GM19372 (cell line): Measurements from ENCODE around the gene ACAP1.

ENCODE experiments used
- ATAC-seq: cut with Tn5 transposase; IDR thresholded peaks from one replicate; pipeline ENCODE4 v1.9.1; 2021; ENCODE audit warnings: mild to moderate bottlenecking, low read depth, moderate library complexity; ENCODE audit not compliant: unreplicated experiment

The ACAP1 gene

DNA sequence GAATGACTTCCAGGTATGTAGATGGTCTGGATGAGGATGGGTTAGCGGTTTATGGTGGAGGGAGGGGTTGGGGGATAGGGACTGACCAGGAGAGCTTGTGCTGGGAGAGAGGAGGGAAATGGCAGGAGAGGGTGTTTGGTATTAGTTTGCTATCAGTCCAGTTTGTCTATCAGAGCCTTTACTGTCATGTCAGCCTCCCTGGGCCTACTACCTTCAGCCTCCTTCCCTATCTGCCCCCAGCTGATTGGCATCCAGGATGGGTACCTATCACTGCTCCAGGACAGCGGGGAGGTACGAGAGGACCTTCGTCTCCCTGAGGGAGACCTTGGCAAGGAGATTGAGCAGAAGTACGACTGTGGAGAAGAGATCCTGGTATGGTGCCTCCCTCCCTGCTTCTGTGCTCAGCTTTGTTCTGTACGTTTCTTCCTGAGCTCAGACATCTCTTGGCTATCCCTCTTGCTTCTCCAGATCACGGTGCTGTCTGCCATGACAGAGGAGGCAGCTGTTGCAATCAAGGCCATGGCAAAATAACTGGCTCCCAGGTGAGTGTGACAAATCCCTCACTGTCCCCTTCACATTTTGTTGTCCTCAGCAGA lies 25.1 kb upstream of the ACAP1 start:
- no peak for ATAC-seq

DNA sequence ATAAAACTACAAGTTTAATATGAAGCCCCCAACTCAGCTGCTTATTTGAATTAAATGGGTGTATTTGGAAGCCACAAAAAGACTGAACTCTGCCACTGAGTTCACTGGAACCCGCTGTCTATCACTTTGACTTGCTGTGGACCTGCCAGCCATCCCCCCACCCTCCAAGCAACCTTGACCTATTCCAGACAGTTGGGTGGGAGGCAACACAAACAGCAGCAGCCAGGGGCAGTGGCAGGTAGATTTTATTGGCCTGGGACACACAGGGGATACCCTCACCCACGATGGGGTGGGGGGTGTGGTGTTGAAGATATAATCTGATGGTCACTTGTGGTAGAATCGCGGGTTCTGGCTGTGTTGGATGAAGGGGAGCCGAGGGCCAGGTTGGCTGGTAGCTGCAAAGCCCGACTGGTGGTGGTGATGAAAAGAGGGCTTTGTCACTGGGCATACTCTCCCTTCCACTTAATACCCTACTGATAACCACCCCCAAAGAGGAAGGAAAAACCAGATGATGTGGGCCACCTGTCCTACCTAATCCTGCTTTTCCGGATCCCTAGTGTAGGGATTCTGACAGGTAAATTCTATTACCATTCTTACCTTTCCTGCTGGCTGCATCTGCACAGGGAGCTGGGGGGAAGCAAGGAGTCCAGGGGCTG lies 23.8 kb upstream of the ACAP1 start:
- ATAC-seq = no peak

DNA sequence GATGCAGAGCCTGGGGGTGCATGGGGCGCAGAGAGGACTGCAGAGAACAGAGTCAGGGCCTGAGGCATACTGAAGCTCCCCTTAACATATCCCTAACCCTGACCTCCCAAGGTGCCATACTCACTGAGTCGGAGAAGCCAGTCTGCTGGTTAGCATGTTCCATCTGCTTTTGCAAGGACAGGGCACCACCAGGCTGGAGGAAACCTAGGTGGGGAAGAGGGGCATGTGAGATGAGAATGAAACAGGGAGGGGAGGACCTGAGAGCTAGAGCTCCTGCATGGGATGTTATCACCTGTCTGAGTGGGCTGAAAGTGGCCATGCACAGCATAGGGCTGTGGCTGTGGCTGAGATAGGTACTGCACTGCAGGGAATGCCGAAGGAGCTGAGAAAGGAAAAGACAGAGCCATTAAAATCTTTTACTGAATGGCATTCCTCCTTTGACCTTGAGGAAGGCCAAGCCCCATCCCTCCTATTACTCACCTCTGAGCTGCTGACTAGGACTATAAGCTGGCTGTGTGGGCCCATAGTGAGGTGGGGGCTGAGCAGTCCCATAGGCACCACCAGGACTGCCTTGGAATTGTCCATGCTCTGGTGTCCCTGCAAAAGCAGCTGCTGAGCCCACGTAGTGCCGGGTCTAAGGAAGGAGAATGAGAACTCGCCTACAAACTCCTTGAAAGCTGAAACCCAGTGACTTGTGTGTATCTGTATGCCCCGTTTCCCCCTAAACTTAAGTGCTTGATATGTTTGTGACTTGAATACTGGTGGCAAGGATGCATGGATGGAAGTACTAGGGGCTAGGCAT lies 23.0 kb upstream of the ACAP1 start:
- ATAC-seq = no peak

DNA sequence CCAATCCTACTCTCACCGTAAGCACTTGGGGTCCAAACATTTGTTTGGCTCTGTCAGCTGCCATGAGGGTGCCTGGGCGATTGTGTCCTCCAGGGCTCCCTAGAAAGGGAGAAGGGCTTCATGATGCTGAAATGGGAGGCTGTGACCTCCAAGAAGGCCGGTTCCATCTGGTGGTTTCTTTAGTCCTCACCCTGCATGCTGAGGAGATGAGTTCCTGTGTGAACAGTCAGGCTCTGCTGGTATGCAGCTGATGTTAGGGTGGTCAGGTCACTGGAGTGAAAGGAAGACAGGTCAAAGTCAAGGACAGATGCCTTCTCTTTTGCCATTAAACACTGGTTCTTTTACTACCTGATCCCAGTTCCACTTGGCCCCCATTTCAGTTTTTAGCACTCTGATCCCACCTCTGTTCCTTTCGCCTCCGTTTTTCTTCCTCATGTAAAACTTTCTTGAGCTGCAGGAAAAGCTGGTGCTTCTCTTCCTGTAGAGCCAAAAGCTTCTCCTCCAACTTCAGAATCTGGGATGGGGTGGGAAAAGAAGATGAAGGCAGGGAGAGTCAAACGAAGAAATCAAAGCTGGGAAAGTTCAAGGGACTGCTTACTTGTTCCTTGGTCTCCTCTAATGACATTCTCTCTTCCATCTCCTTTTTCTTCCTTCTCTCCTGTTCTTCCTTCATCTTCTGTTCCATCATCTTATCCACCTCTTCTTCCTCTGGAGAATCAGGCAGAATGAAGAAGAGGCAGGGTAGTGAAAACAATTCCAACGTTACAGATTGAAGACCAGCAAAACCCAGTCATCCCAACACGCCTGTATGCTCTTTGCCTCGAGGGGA lies 22.2 kb upstream of the ACAP1 start:
- no peak for ATAC-seq

DNA sequence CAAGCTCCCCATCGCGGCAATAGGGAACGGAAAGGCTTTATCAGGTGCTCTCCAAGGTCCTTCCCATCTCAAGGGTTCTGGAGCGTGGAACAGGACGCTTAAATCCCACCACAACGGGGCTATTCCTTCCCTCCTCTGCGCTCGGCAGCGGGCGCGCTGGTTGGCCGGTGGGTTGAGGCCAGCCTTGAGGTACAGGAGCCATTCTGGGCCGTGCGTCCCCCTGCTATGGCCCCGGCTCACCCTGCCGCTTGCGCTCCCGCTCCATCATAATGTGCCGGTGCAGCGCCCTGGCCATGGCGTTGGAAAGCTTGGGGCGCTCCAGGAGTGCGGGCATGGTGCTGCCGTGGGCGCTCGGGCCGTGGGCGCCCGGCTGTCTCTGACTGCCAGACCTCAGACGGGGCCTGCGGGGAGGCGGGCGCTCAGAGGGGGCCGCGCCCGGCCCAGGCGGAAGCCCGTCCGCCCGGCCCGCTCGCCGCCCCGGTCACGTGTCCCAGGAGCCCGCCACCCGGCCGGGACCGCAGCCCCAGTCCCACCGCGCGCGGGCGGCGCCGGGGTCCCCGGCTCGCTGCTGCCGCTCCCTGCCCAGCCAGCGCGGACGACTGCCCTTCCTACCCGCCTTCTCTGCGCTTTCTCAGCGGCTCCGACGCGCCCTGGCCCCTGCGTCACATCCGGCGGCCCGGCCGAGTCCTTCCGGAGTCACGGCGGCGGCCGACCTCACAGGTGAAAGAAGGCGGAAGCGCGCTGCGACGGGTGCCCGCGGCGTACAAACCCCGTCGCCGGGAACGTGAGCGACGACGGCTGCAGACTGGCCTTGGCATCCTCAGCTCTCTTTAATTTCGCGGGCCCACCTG lies 21.4 kb upstream of the ACAP1 start, which contains the start of gene GPS2:
TSS of gene GPS2 (minus strand) at position 642 of the 851 bp plus-strand sequence. CDS start at position 334, 308 bp downstream.
- peak; percentile 85 for ATAC-seq

DNA sequence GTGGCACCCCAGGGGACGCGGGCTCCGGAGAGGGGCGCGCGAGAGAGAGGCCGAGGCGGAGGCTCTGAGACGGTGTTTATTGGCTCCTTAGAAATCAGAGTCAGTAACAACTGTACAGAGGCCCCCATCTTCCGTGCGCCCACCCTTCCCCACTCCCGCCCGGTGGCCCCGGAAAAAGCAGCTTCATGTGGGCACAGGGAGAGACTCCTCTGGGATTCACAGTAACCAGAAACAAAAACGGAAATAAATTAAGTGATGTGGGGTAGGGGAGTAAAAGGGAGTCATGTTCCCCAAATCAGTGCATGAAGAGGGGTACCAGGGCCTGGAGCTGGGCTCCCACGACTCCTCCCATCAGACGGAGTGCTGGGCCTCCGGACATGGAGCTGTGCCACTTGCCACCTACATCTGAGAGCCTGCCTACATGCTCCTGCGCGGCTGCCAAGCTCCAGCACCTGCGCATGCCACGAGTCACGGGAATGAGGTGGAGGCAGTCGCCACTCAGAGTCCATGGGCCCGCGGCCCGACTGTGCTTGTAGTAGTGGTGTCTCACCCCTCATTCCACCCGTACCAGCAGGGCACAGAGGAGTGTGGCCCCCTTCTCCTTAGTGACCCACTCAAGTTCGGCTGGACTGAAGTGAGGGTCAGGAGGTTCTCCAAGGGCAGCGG lies 20.6 kb upstream of the ACAP1 start:
- no peak for ATAC-seq

DNA sequence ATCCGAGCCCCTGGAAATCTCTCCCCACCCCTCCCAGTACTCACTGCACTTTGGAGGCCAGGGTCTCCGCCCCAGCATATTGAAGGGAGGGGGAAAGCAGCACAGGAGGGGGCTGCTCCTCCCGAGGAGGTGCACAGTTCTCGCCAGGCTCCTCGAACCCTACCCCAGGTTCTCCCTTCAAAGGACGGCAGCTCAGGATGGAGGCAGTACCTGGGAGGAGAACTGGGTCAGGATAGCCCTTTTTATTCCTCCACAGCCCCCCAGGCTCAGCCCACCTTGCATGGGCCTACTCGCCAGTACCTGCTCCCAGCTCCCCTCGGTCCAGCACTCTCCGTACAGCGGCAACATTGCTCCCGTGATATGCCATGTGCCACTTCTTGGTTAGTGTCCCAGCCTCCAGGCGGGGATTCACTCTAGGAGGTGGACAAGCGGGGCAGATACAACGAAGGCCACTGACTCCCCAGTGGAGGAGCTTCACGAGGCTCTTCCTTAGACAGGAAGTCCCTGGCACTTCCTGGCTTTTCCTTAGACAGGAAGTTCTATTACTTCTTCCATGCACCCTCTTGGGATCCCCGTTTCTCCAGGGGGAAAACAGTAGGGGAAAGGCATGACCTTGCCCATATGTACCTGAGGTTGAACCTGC lies 19.0 kb upstream of the ACAP1 start:
- no peak for ATAC-seq

DNA sequence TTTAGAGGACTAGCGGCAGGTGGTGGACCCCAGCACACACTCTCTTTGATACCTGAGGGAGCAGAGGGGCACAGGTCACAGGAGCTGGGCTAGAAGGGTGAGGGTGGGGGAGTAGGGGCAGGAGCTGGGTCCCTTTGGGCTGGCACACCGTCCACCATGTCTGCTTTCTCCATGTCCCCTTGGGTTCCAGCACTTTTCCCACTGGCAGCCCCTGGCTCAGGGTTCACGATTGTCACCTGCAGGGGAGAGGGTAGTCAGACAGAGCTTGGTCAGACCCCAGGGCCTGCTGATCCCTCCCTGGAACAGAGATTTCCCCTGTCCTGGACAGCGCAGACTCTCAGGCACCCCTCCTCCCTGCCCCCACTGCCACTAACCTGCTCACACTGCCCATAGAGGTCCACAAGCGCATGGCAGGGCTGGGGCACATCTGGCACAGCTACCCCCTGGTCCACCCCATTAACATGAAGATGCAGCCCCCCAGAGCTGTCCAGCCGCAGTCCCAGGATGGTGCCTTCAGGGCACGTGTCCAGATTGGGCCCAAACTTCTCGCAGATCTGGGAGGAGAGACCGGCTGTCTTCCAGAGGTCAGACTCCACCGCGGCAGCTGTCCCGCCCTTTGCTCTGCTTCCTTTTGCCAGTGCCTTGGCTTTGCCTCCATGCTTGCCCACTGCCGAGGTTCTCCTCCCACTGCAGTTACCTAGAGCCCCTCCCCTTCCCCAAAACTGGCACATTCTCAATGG lies 18.0 kb upstream of the ACAP1 start:
- no peak for ATAC-seq

DNA sequence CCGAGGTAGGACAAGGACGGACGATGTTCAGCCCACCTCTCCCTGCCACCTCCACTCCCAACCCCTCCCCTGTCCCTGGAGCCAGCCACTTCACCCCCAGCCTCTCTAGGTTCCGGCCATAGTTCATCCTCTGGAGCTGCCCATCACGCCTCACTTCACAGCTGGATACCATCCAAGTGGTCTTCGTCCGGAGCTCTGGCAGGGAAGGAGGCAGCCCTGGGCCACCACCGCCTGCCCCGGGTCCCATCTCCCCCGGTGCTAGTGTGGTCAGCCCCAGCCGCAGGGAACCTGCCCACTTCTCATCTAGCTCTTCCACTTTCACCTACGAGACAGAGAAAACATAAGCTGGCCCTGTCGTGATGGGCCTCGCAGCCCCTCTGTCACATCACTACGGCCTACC lies 14.9 kb upstream of the ACAP1 start:
- ATAC-seq = no peak

DNA sequence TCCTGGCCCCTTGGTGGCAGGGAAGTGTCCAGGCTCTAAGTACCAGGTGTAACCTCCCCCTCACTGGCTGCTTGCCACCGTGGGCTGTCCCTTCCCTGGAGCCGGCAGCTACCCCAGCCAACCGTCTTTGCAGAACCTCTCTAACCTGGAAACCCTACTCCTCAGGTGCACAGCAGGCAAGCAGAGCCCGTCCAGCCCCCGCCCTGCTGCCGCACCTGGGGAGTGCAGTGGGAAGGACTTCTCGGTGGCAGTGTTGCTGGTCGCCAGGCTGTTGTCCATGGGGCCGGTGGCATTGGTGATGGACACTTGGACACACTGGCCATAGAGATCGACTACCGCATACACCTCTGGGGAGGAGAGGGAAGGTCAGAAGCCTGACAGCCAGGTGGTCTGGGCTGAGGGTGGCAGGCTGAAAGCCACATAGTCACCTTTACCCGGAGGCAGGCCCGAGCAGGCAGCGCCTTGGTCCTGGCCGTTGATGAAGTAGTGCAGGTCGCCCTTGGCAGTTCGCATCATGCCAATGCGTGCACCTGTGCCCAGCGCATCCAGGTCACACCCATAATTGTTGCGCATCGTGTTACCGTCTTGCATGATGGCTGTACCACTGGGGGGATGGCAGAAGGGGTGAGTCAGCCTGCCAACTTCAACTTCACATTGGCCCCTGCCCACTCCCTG lies 13.7 kb upstream of the ACAP1 start:
- ATAC-seq = no peak

DNA sequence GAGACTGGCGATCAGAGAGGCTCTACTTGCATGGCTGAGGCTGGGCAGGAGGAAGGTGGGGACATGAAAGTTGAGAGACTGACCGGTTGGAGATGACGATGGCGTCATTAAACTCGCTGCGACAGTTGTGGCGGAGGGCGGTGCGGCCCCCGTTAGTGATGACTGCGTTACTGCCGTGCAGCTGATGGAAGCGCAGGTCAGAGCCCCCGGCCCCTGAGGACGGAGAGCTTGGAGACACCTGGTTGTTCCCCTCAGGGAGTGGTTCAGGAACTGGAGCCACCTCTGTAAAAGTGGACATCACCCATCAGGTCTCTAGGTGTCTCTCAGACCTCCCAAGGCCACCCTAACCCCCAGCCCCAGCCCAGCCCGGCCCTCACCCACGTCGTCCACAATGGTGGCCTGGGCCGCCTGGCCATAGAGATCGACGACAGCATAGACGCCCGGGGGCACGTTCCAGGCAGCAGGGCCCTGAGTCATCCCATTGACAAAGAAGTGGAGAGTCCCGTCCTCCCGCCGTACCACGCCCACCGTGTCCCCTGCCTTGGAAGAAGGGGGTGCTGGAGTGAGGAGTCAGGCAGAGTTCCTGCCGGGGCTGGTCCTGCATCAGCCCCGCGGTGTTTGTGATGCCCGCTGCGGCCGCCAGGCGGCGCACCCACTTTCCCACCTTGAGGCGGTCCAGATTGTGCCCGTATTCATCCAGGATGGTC lies 12.4 kb upstream of the ACAP1 start:
- no peak for ATAC-seq

DNA sequence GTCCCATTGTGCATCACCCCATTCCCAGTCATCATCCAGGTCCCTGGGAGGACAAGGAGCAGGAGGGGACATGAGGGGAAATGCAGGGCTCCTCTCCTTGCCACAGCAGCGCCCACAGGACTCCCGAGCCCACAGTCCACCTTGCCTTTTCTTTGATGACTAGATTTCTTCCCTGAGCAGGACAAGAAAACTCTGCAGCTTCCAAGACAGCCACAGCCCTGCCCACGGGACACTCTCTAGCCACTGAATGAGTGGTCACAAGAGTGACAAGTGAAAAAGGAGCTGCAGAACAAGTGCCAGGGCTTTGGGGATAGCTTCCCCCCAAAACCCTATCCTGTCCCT lies 11.9 kb upstream of the ACAP1 start:
- no peak for ATAC-seq

DNA sequence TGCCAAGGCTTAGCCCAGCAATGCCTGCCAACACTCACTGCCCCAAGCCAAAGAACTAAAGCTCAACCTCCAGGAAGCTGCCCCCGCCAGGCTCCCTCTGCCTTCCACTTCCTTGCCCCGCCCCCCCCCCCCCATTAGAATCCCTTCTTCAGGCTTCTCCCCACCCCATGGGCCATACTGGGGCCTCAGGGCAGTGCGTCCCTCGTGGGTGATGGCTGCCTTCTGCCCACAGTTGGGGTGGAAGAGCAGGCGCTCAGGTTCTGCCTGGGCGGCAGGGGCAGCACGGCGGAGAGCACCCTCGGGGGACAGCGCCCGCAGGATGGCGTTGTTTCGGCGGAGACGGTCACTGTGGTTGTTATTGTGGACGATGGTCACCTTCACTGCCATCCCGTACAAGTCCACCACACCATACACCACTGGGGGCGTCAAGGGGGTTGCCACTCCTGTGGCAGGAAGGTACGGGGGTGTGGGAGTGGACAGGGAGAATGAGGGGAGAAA lies 11.2 kb upstream of the ACAP1 start:
- ATAC-seq = no peak

DNA sequence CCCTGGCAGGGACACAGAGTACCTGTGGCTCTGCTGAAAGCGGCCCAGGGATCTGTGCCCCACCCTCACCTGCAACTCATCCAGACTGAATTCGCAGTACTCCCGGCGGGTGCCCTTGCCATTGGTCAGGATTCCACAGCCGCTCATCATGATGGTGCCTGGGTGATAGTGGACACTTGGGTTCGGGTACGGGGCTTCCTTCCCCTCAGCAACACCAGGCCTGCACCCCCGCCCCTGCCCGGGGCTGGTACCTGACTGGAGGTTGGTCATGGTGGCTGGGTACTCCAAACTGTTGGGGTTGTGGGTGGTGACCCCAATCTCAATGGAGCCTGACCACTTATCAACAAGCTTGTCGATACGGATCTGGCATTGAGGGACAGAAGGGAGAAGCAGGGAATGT lies 10.1 kb upstream of the ACAP1 start:
- no peak for ATAC-seq

DNA sequence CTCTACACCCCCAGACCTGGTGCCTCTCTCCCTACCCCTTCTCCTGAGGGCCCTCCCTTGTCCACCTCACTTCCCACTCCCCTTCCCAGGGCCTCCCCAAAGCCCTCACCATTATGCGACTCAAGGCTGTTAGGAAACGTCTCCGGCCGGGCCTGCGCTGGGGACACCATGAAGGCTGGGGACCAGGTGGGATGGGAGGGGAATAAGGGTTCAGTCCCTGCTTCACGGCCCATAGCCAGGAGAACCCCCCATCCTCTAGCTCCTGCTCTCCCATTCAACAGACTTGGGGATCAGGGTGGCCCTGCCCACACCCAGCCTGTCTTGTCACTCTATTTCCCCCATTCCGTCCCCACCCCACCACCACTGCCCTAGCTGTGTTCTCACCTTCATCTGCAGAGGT lies 9.3 kb upstream of the ACAP1 start:
- no peak for ATAC-seq

DNA sequence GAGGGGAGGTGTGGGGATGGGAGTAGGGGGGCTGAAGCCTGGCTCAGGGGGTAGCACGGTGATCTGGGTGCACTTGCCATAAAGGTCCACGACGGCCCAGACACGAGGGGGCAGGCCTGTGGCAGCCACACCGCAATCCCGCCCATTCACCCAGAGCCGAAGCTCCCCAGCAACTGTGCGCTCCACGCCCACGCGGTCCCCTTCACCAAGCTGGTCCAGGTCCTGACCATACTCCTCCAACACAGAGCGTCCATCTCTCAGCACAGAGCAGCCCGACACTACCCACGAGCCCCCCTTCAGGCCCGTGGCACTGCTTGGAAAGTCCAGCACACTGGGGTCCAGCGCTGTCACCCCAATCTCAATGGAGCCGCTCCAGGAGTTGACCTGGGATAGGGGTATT lies 8.8 kb upstream of the ACAP1 start:
- no peak for ATAC-seq

DNA sequence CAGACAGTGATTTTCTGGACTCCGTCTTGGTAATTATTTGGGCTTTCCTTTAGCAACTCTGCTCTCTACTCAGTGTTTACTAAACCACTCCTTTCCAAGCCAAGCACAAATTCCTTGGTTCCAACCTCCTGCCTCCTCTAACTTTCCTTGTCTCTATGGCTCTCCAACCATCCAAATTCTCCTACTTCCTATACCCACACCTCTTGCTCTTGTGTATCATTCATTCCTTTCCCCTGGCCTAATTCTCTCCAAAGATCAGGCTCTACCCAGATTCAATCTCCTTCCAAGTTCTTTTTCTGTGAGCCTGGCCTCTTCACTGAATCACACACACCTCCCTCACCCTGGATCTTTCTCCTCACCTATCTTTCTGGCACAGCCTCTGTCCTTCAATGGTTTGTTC lies 8.3 kb upstream of the ACAP1 start:
- ATAC-seq = no peak
